HepG2 (cell line): ENCODE results near the gene SLC4A2. TPM values are rescaled to one million over a fixed set of nuclear protein-coding genes. Genes with fewer than 3 reads are reported as not detected.

Source experiments
- CEBPB ChIP-seq: IDR thresholded peaks from 2 replicates; pipeline ENCODE4 v1.6.1; 2011; ENCODE audit warnings: low read depth, low read length, improper control_type of control experiment, borderline replicate concordance
- DR1 ChIP-seq: sonication (generic); formaldehyde crosslinking; IDR thresholded peaks from 2 replicates; pipeline ENCODE4 v1.8.0; 2021; ENCODE audit warnings: mild to moderate bottlenecking, missing genetic modification reagents, inconsistent platforms
- DRAP1 ChIP-seq: IDR thresholded peaks from 2 replicates; pipeline ENCODE4 v1.6.1; 2016; ENCODE audit warnings: missing genetic modification reagents, missing compliant biosample characterization
- EED ChIP-seq: sonication (generic); formaldehyde crosslinking; IDR thresholded peaks from 2 replicates; pipeline ENCODE4 v1.5.0; 2020; ENCODE audit warnings: mild to moderate bottlenecking, missing genetic modification reagents
- FIP1L1 ChIP-seq: fragments of 200-400 bp; formaldehyde crosslinking; IDR thresholded peaks from 2 replicates; pipeline ENCODE4 v1.6.1; 2018; ENCODE audit warnings: low read depth, mild to moderate bottlenecking, low read length, moderate library complexity, borderline replicate concordance; ENCODE audit not compliant: insufficient read depth
- HNF1B ChIP-seq: sonication (generic); formaldehyde crosslinking; IDR thresholded peaks from 2 replicates; pipeline ENCODE4 v1.5.1; 2020; ENCODE audit warnings: mild to moderate bottlenecking, moderate library complexity, missing genetic modification reagents
- IRF1 ChIP-seq: sonication (generic); formaldehyde crosslinking; IDR thresholded peaks from 2 replicates; pipeline ENCODE4 v1.4.0; 2020; ENCODE audit warnings: low read depth, mild to moderate bottlenecking, missing genetic modification reagents
- MTA3 ChIP-seq: sonication (generic); formaldehyde crosslinking; IDR thresholded peaks from 2 replicates; pipeline ENCODE4 v1.4.0; 2020; ENCODE audit warnings: missing genetic modification reagents
- NAIF1 ChIP-seq: sonication (generic); formaldehyde crosslinking; IDR thresholded peaks from 2 replicates; pipeline ENCODE4 v1.5.0; 2020; ENCODE audit warnings: mild to moderate bottlenecking, missing genetic modification reagents, borderline replicate concordance
- NFKB2 ChIP-seq: sonication (generic); formaldehyde crosslinking; IDR thresholded peaks from 2 replicates; pipeline ENCODE4 v1.4.0; 2020; ENCODE audit warnings: missing genetic modification reagents, borderline replicate concordance
- REPIN1 ChIP-seq: sonication (generic); formaldehyde crosslinking; IDR thresholded peaks from 2 replicates; pipeline ENCODE4 v1.8.0; 2022; ENCODE audit warnings: missing genetic modification reagents, low read depth, mild to moderate bottlenecking, borderline replicate concordance
- TBP ChIP-seq: sonication (generic); formaldehyde crosslinking; IDR thresholded peaks from 2 replicates; pipeline ENCODE4 v1.5.0; 2020; ENCODE audit warnings: missing genetic modification reagents
- ZFX ChIP-seq: sonication (generic); formaldehyde crosslinking; IDR thresholded peaks from 2 replicates; pipeline ENCODE4 v1.4.0; 2020; ENCODE audit warnings: mild to moderate bottlenecking, low read depth, missing genetic modification reagents, moderate library complexity
- ZMAT3 ChIP-seq: sonication (generic); formaldehyde crosslinking; conservative IDR thresholded peaks from 2 replicates; pipeline ENCODE4 v1.7.0; 2021; ENCODE audit warnings: missing genetic modification reagents
- ZNF142 ChIP-seq: sonication (generic); formaldehyde crosslinking; IDR thresholded peaks from 2 replicates; pipeline ENCODE4 v1.4.0; 2020; ENCODE audit warnings: missing genetic modification reagents
- ZNF446 ChIP-seq: sonication (generic); formaldehyde crosslinking; IDR thresholded peaks from 2 replicates; pipeline ENCODE4 v1.5.0; 2020; ENCODE audit warnings: mild to moderate bottlenecking, missing genetic modification reagents
- ZNF512 ChIP-seq: sonication (generic); formaldehyde crosslinking; IDR thresholded peaks from 2 replicates; pipeline ENCODE4 v1.4.0; 2020; ENCODE audit warnings: mild to moderate bottlenecking, missing genetic modification reagents
- ZNF562 ChIP-seq: sonication (generic); formaldehyde crosslinking; IDR thresholded peaks from 2 replicates; pipeline ENCODE4 v1.8.0; 2022; ENCODE audit warnings: missing genetic modification reagents, borderline replicate concordance
- polyA plus RNA-seq, 8 experiments: library from polyadenylated mRNA; depleted of rRNA in 3 of 8; stranded (reverse) in 7 of 8; unstranded in 1 of 8; fragments of >200 nt; fragmentation: Illumina TruSeq in 4 of 8; extraction: Trizol in 4 of 8; gene quantifications; 2 replicates each; pipeline versions ENCODE4 v1.2.1 to v1.2.3, GENCODE V29; 2011 to 2016; ENCODE audit warnings: low read depth in 4 of 8, missing spikeins in 1 of 8, mixed read lengths in 1 of 8; ENCODE audit not compliant: insufficient read depth in 1 of 8
- total RNA-seq, 5 experiments: library from RNA; depleted of rRNA; stranded (reverse); fragments of >200 nt; fragmentation: Illumina TruSeq; extraction: Trizol; gene quantifications; 2 replicates each; pipeline ENCODE4 v1.2.3, GENCODE V29; 2016; ENCODE audit warnings: low read depth in 1 of 5

Gene SLC4A2
- total and polyA plus RNA-seq, 2 of the 13 experiments (the other 11 are each of a cell fraction or from before 2014, with no cell fraction given) = 51.9 to 73.4 TPM

GRCh38 chr7:151062399-151063211 is 3.2 kb downstream of the SLC4A2 start (continued):
- TF ChIP-seq ZNF142 (no peak), TBP (CRISPR knock-in tag) (no peak), ZFX (CRISPR knock-in tag) (peak; percentile 59; the same call in 1 of the 2 replicates), FIP1L1 (no peak), MTA3 (CRISPR knock-in tag) (no peak), NFKB2 (CRISPR knock-in tag) (peak; percentile 85; the same call in 1 of the 2 replicates), ZNF512 (CRISPR knock-in tag) (no peak), ZNF562 (CRISPR knock-in tag) (no peak), ZNF446 (CRISPR knock-in tag) (0 out of 2 replicates have a peak, but pooled peaks have one; percentile 47), IRF1 (no peak), DRAP1 (peak; percentile 48; the same call in 1 of the 2 replicates), CEBPB (no peak), ZMAT3 (CRISPR knock-in tag) (no peak), REPIN1 (CRISPR knock-in tag) (0 out of 2 replicates have a peak, but pooled peaks have one; percentile 28), EED (CRISPR knock-in tag) (no peak), NAIF1 (no peak), DR1 (CRISPR knock-in tag) (no peak), HNF1B (CRISPR knock-in tag) (peak; percentile 97)
